Transverse colon (tissue), 4 donors: ENCODE results near the gene GABBR2. TPM values are rescaled to one million over a fixed set of nuclear protein-coding genes. Genes with fewer than 3 reads are reported as not detected.

Source experiments
- DNase-seq: peaks from one replicate; pipeline ENCODE4 v3.0.0-alpha.2; 2019
- H3K27ac ChIP-seq, 4 donors: fragments of 200-600 bp; sonication (generic); 2 replicates each; pipeline ENCODE4 v1.5.1; 2016 to 2018; ENCODE audit warnings: inconsistent platforms in 4 of 4
- H3K27me3 ChIP-seq: fragments of 200-600 bp; sonication (generic); 2 replicates; pipeline ENCODE4 v1.5.1; 2017; ENCODE audit warnings: inconsistent platforms
- H3K36me3 ChIP-seq, 4 donors: fragments of 200-600 bp; sonication (generic); 2 replicates each; pipeline ENCODE4 v1.5.1; 2017 to 2019; ENCODE audit warnings: inconsistent platforms in 4 of 4
- H3K4me1 ChIP-seq, 4 donors: fragments of 200-600 bp; sonication (generic); 2 replicates each; pipeline ENCODE4 v1.5.1; 2017 to 2020; ENCODE audit warnings: inconsistent platforms in 4 of 4
- H3K4me3 ChIP-seq, 4 donors: fragments of 200-600 bp; sonication (generic); 1 replicate in 1 of 4; 2 replicates in 3 of 4; pipeline versions ENCODE4 v1.5.1 to v1.6.1; 2017 to 2019; ENCODE audit warnings: inconsistent platforms in 4 of 4
- H3K9me3 ChIP-seq, 2 donors: fragments of 200-600 bp; sonication (generic); 2 replicates each; pipeline ENCODE4 v1.5.1; 2017 to 2019; ENCODE audit warnings: inconsistent platforms in 2 of 2
- CTCF ChIP-seq, 5 experiments: fragments of 200-600 bp in 3 of 5; fragments of 450-650 bp in 2 of 5; sonication (generic) in 3 of 5; IDR thresholded peaks; 1 replicate in 2 of 5; 2 replicates in 3 of 5; pipeline ENCODE4 v1.5.1; 2016 to 2017; ENCODE audit warnings: antibody characterized with exemption in 5 of 5, inconsistent platforms in 3 of 5, mild to moderate bottlenecking in 2 of 5, moderate library complexity in 1 of 5
- EP300 ChIP-seq: sonication (generic); formaldehyde crosslinking; IDR thresholded peaks from one replicate; pipeline ENCODE4 v1.6.1; 2017; ENCODE audit warnings: antibody characterized with exemption, low read depth
- POLR2A ChIP-seq: fragments of 450-650 bp; IDR thresholded peaks from one replicate; pipeline ENCODE4 v1.6.1; 2016; ENCODE audit warnings: antibody characterized with exemption, mild to moderate bottlenecking, moderate library complexity
- POLR2AphosphoS5 ChIP-seq, 3 donors: sonication (generic); formaldehyde crosslinking; IDR thresholded peaks; one replicate each; pipeline ENCODE4 v1.6.1; 2016; ENCODE audit warnings: antibody characterized with exemption in 3 of 3
- WGBS, 2 donors: methylation state at CpG; one replicate each; pipeline ENCODE4 v1.1.5; 2018; ENCODE audit warnings: low coverage in 1 of 2; 5-methylcytosine and 5-hydroxymethylcytosine counted together
- in situ Hi-C, 4 donors: fragments of 200-750 bp; cut with MboI; loops; one replicate each; pipeline versions ENCODE4 v1.15.0 to v1.15.1; 2017; ENCODE audit warnings: low sequenced_read_pairs in 3 of 4, low pct_ligation_motif_present in 1 of 4, low pct_unique_long_range_greater_than_20kb in 1 of 4
- intact Hi-C: fragments of 100-400 bp; cut with DNase I; formaldehyde crosslinking; loops from one replicate; pipeline ENCODE4 v1.15.1; 2023; ENCODE audit warnings: low total_unique reads
- total RNA-seq, 4 donors: library from RNA; depleted of rRNA; stranded (reverse); fragments of >200 nt; gene quantifications; one replicate each; pipeline ENCODE4 v1.1.0, GENCODE V29; 2016

GABBR2 gene
- total RNA-seq, 4 donors from 2014 or later, result not detected

GRCh38 chr9:98240475-98240874, 468.3 kb downstream of the GABBR2 start:
- Histone ChIP-seq H3K27me3 (no peaks in the 10 kb centered on the region), H3K27ac (no peak overlapping the region), H3K36me3 (no peaks in the 10 kb centered on the region), H3K4me1 (peaks cover 0 to 17% (median 8%) of the 10 kb centered on the region in 4 donors), H3K9me3 (no peaks in the 10 kb centered on the region), H3K4me3 (no peak overlapping the region)
- in situ Hi-C loops (no loop called here), intact Hi-C loops (no loop called here)
- TF ChIP-seq CTCF (IDR thresholded peaks at IDR 0.05) (no peak), POLR2AphosphoS5 (IDR thresholded peaks at IDR 0.05) (no peak), POLR2A (no peak), EP300 (no peak)
- no peak for DNase-seq
- 98% methylated on average over 3 of the region's 3 CpGs; no CpG with 5 or more reads in 1 of the 2 donors for WGBS, 2 donors

Other genes starting within 250 kb of the GABBR2 start
- 10 to 100 TPM; 18.3 to 35.9 (median 29.3) TPM for gene ANKS6, start 87.6 kb upstream of the GABBR2 start, total RNA-seq
- 100 to 1,000 TPM in 3 of 4 donors, 10 to 100 TPM in 1; 79.7 to 174 (median 120) TPM for gene GALNT12, start 98.7 kb upstream of the GABBR2 start, total RNA-seq
- 10 to 100 TPM in 2 of 4 donors, 1 to 10 TPM in 2; 4.6 to 51.9 (median 10.7) TPM for gene COL15A1, start 235.0 kb upstream of the GABBR2 start, total RNA-seq